Tibial nerve (tissue), 4 donors: ENCODE results near the gene CCDC59.

ENCODE experiments used
- CTCF ChIP-seq, 5 experiments: fragments of 200-600 bp in 3 of 5; fragments of 450-650 bp in 2 of 5; sonication (generic) in 3 of 5; IDR thresholded peaks; one replicate each; pipeline ENCODE4 v1.5.1; 2016 to 2019; ENCODE audit warnings: antibody characterized with exemption in 5 of 5, mild to moderate bottlenecking in 3 of 5, moderate library complexity in 2 of 5
- EP300 ChIP-seq, 2 donors: sonication (generic); formaldehyde crosslinking; IDR thresholded peaks; one replicate each; pipeline ENCODE4 v1.6.1; 2017; ENCODE audit warnings: antibody characterized with exemption in 2 of 2, mild to moderate bottlenecking in 1 of 2
- POLR2A ChIP-seq, 2 donors: fragments of 450-650 bp; IDR thresholded peaks; one replicate each; pipeline ENCODE4 v1.6.1; 2017; ENCODE audit warnings: antibody characterized with exemption in 2 of 2, mild to moderate bottlenecking in 2 of 2, moderate library complexity in 2 of 2

GRCh38 chr12:82325540-82326336 is 32.4 kb downstream of the CCDC59 start:
- TF ChIP-seq POLR2A (IDR thresholded peaks at IDR 0.05) (no peak), CTCF (IDR thresholded peaks at IDR 0.05) (no peak), EP300 (IDR thresholded peaks at IDR 0.05) (no peak)
